WTC11 (cell line): ENCODE data around the gene SH3BP4.

Experiments
- ATF3 ChIP-seq: sonication (generic); formaldehyde crosslinking; conservative IDR thresholded peaks from 2 replicates; pipeline ENCODE4 v1.8.1; 2022; ENCODE audit warnings: mild to moderate bottlenecking, missing genetic modification reagents
- ERG ChIP-seq: fragments of 250-450 bp; sonication (Bioruptor Pico); IDR thresholded peaks from 2 replicates; pipeline ENCODE4 v1.8.0; 2021; ENCODE audit warnings: mild to moderate bottlenecking
- HMGA2 ChIP-seq: fragments of 250-450 bp; sonication (Bioruptor Pico); IDR thresholded peaks from 2 replicates; pipeline ENCODE4 v1.4.0; 2021; ENCODE audit warnings: mild to moderate bottlenecking, moderate library complexity
- NR1H2 ChIP-seq: sonication (generic); formaldehyde crosslinking; IDR thresholded peaks from 2 replicates; pipeline ENCODE4 v1.9.0; 2021; ENCODE audit warnings: mild to moderate bottlenecking, moderate library complexity, missing genetic modification reagents
- ZBTB21 ChIP-seq: sonication (generic); formaldehyde crosslinking; IDR thresholded peaks from 2 replicates; pipeline ENCODE4 v1.8.1; 2023; ENCODE audit warnings: mild to moderate bottlenecking, missing genetic modification reagents, borderline replicate concordance
- ZNF121 ChIP-seq: sonication (generic); formaldehyde crosslinking; IDR thresholded peaks from 2 replicates; pipeline ENCODE4 v1.8.0; 2023; ENCODE audit warnings: missing genetic modification reagents
- TF ChIP-seq, protein P1 (sequence below): fragments of 200-600 bp; IDR thresholded peaks from 2 replicates; pipeline ENCODE4 v1.8.0; 2022; ENCODE audit warnings: antibody characterized with exemption
- TF ChIP-seq, protein P2 (sequence below): sonication (generic); formaldehyde crosslinking; IDR thresholded peaks from 2 replicates; pipeline ENCODE4 v1.8.1; 2022; ENCODE audit warnings: low read depth, missing genetic modification reagents, borderline replicate concordance

- TF ChIP-seq, protein P1, sequence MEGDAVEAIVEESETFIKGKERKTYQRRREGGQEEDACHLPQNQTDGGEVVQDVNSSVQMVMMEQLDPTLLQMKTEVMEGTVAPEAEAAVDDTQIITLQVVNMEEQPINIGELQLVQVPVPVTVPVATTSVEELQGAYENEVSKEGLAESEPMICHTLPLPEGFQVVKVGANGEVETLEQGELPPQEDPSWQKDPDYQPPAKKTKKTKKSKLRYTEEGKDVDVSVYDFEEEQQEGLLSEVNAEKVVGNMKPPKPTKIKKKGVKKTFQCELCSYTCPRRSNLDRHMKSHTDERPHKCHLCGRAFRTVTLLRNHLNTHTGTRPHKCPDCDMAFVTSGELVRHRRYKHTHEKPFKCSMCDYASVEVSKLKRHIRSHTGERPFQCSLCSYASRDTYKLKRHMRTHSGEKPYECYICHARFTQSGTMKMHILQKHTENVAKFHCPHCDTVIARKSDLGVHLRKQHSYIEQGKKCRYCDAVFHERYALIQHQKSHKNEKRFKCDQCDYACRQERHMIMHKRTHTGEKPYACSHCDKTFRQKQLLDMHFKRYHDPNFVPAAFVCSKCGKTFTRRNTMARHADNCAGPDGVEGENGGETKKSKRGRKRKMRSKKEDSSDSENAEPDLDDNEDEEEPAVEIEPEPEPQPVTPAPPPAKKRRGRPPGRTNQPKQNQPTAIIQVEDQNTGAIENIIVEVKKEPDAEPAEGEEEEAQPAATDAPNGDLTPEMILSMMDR: no peak
- TF ChIP-seq ZBTB21 (no peak), ERG (CRISPR knock-in tag) (no peak), ATF3 (CRISPR knock-in tag) (no peak), NR1H2 (no peak), HMGA2 (CRISPR knock-in tag) (no peak), ZNF121 (CRISPR knock-in tag) (no peak)
- TF ChIP-seq, protein P2, sequence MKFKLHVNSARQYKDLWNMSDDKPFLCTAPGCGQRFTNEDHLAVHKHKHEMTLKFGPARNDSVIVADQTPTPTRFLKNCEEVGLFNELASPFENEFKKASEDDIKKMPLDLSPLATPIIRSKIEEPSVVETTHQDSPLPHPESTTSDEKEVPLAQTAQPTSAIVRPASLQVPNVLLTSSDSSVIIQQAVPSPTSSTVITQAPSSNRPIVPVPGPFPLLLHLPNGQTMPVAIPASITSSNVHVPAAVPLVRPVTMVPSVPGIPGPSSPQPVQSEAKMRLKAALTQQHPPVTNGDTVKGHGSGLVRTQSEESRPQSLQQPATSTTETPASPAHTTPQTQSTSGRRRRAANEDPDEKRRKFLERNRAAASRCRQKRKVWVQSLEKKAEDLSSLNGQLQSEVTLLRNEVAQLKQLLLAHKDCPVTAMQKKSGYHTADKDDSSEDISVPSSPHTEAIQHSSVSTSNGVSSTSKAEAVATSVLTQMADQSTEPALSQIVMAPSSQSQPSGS (CRISPR knock-in tag): no peak
These were observed 92.1 kb downstream of the SH3BP4 start for GRCh38 chr2:235043762-235044500.
